Measurements from ENCODE around the gene AFF4.
"Not testable (repeated sequence)": the region's sequence is repeated elsewhere in the genome, so short reads cannot be mapped to it uniquely, and the experiment has no call there.

- not testable (repeated sequence) for TF ChIP-seq CTCF (conservative IDR thresholded peaks at IDR 0.05; ENCODE audit: low read depth, low read length); EZH2 (IDR thresholded peaks at IDR 0.05; ENCODE audit: borderline replicate concordance, low read depth, low read length, poor library complexity, severe bottlenecking)
Measured at GRCh38 chr5:132972436-132972828, 9.0 kb upstream of the AFF4 start.

Measured in A673 (cell line).